HepG2 (cell line): ENCODE results near the gene DTYMK. TPM values are rescaled to one million over a fixed set of nuclear protein-coding genes. Genes with fewer than 3 reads are reported as not detected.

Source experiments
- AGO1 ChIP-seq: fragments of 200-400 bp; formaldehyde crosslinking; IDR thresholded peaks from 2 replicates; pipeline ENCODE4 v1.6.1; 2017; ENCODE audit warnings: mild to moderate bottlenecking, low read depth, low read length, moderate library complexity; ENCODE audit not compliant: poor library complexity, severe bottlenecking
- ARNT2 ChIP-seq: sonication (generic); formaldehyde crosslinking; IDR thresholded peaks from 2 replicates; pipeline ENCODE4 v1.8.0; 2022; ENCODE audit warnings: mild to moderate bottlenecking, low read depth, missing genetic modification reagents, moderate library complexity
- CHD2 ChIP-seq: IDR thresholded peaks from 2 replicates; pipeline ENCODE4 v1.6.1; 2011; ENCODE audit warnings: low read depth, low read length, improper control_type of control experiment
- ELF4 ChIP-seq: sonication (generic); formaldehyde crosslinking; IDR thresholded peaks from 2 replicates; pipeline ENCODE4 v1.5.0; 2020; ENCODE audit warnings: missing genetic modification reagents, mild to moderate bottlenecking, moderate library complexity, borderline replicate concordance
- FOXO4 ChIP-seq: sonication (generic); formaldehyde crosslinking; conservative IDR thresholded peaks from 2 replicates; pipeline ENCODE4 v1.8.1; 2023; ENCODE audit warnings: missing genetic modification reagents
- HBP1 ChIP-seq: IDR thresholded peaks from 2 replicates; pipeline ENCODE4 v1.6.1; 2016; ENCODE audit warnings: low read depth, control low read depth
- MLLT10 ChIP-seq: sonication (generic); formaldehyde crosslinking; IDR thresholded peaks from 2 replicates; pipeline ENCODE4 v1.4.0; 2020; ENCODE audit warnings: missing genetic modification reagents
- NR2F2 ChIP-seq: IDR thresholded peaks from 2 replicates; pipeline ENCODE4 v1.6.1; 2012; ENCODE audit warnings: low read depth, inconsistent platforms, borderline replicate concordance
- REL ChIP-seq: sonication (generic); formaldehyde crosslinking; conservative IDR thresholded peaks from 2 replicates; pipeline ENCODE4 v1.8.0; 2022; ENCODE audit warnings: mild to moderate bottlenecking, missing genetic modification reagents, moderate library complexity
- SAP130 ChIP-seq: IDR thresholded peaks from 2 replicates; pipeline ENCODE4 v1.6.1; 2016; ENCODE audit warnings: low read depth
- TBX3 ChIP-seq: fragments of 450-650 bp; IDR thresholded peaks from 2 replicates; pipeline ENCODE4 v1.6.1; 2017; ENCODE audit warnings: antibody characterized with exemption, mild to moderate bottlenecking, inconsistent platforms, borderline replicate concordance
- ZNF280B ChIP-seq: sonication (generic); formaldehyde crosslinking; IDR thresholded peaks from 2 replicates; pipeline ENCODE4 v1.5.0; 2020; ENCODE audit warnings: missing genetic modification reagents, mild to moderate bottlenecking, borderline replicate concordance
- ZSCAN12 ChIP-seq: sonication (generic); formaldehyde crosslinking; IDR thresholded peaks from 2 replicates; pipeline ENCODE4 v1.9.0; 2021; ENCODE audit warnings: mild to moderate bottlenecking, missing genetic modification reagents
- polyA plus RNA-seq, 8 experiments: library from polyadenylated mRNA; depleted of rRNA in 3 of 8; stranded (reverse) in 7 of 8; unstranded in 1 of 8; fragments of >200 nt; fragmentation: Illumina TruSeq in 4 of 8; extraction: Trizol in 4 of 8; gene quantifications; 2 replicates each; pipeline versions ENCODE4 v1.2.1 to v1.2.3, GENCODE V29; 2011 to 2016; ENCODE audit warnings: low read depth in 4 of 8, missing spikeins in 1 of 8, mixed read lengths in 1 of 8; ENCODE audit not compliant: insufficient read depth in 1 of 8
- total RNA-seq, 5 experiments: library from RNA; depleted of rRNA; stranded (reverse); fragments of >200 nt; fragmentation: Illumina TruSeq; extraction: Trizol; gene quantifications; 2 replicates each; pipeline ENCODE4 v1.2.3, GENCODE V29; 2016; ENCODE audit warnings: low read depth in 1 of 5

The DTYMK gene
- total and polyA plus RNA-seq, 2 of the 13 experiments (the other 11 are each of a cell fraction or from before 2014, with no cell fraction given) = 57.5 to 134 TPM

- no peak for TF ChIP-seq ZNF280B
- no peak for TF ChIP-seq CHD2
- TF ChIP-seq HBP1 (CRISPR knock-in tag) = no peak
- no peak for TF ChIP-seq SAP130 (CRISPR knock-in tag)
- TF ChIP-seq FOXO4 = no peak
- no peak for TF ChIP-seq ZSCAN12 (CRISPR knock-in tag)
- TF ChIP-seq AGO1 = no peak
- no peak for TF ChIP-seq NR2F2
- TF ChIP-seq TBX3 = no peak
- TF ChIP-seq ARNT2 (CRISPR knock-in tag) = no peak
- TF ChIP-seq ELF4 (CRISPR knock-in tag) = no peak
- no peak for TF ChIP-seq MLLT10 (CRISPR knock-in tag)
- no peak for TF ChIP-seq REL (CRISPR knock-in tag)
Measured at GRCh38 chr2:241730671-241731293, 44.2 kb upstream of the DTYMK start (continued).
